HepG2 (cell line): ENCODE measurements around the gene TMEM108. TPM values are rescaled to one million over a fixed set of nuclear protein-coding genes. Genes with fewer than 3 reads are reported as not detected.

Experiments
- ATAC-seq: fragments of 200-7000 bp; cut with Tn5 transposase; 3 replicates; pipeline ENCODE4 v1.9.1; 2020; ENCODE audit warnings: mild to moderate bottlenecking, moderate library complexity
- BruUV-seq: library from RNA; stranded (reverse); fragments of 400-500 nt; replicated peaks from 2 replicates; lab custom pipeline; 2021; lab: Mats Ljungman, UMichigan
- CTCF ChIA-PET: fragments of 300-600 bp; formaldehyde crosslinking; extraction: SDS; loops from one replicate; lab custom pipeline; 2021; ENCODE audit warnings: low total read pairs, inconsistent platforms, low intra/inter-chr PET ratio; lab: Yijun Ruan, JAX
- POLR2A ChIA-PET: fragments of 350-600 bp; sonication (Branson Sonifier 250); formaldehyde crosslinking; loops from one replicate; lab custom pipeline; 2020; ENCODE audit warnings: antibody characterized with exemption, inconsistent platforms; lab: Yijun Ruan, JAX
- DNase-seq: peaks from one replicate; pipeline ENCODE4 v3.0.0-alpha.2; 2015; ENCODE audit warnings: low spot score
- FAIRE-seq: peaks from 3 replicates; lab custom pipeline; 2011; peaks lifted over from hg19 to GRCh38; lab: Jason Lieb, UNC
- H2AFZ ChIP-seq: one replicate; pipeline ENCODE4 v1.6.1; 2011; ENCODE audit warnings: low read length, inconsistent platforms
- H3K27ac ChIP-seq: fragments of 300-600 bp; 3 replicates; pipeline ENCODE4 v1.8.0; 2011; ENCODE audit warnings: mixed run types, mild to moderate bottlenecking, mixed read lengths, low read length, inconsistent platforms; ENCODE audit not compliant: insufficient read depth; ENCODE audit errors: extremely low read length
- H3K27me3 ChIP-seq, 2 experiments: fragments of 200-600 bp in 1 of 2; 2 replicates in 1 of 2; 3 replicates in 1 of 2; pipeline versions ENCODE4 v1.6.0 to v1.8.0; 2011; ENCODE audit warnings: low read length in 2 of 2, mild to moderate bottlenecking in 2 of 2, moderate library complexity in 2 of 2, inconsistent platforms in 1 of 2; ENCODE audit not compliant: insufficient read depth in 2 of 2, control insufficient read depth in 1 of 2
- H3K36me3 ChIP-seq, 2 experiments: fragments of 200-600 bp in 1 of 2; replicated peaks in 1 of 2; 2 replicates in 1 of 2; 3 replicates in 1 of 2; pipeline versions ENCODE4 v1.5.1 to v1.8.0; 2011; ENCODE audit warnings: low read length in 2 of 2, inconsistent platforms in 1 of 2; ENCODE audit not compliant: insufficient read depth in 2 of 2, control insufficient read depth in 1 of 2
- H3K4me1 ChIP-seq: 2 replicates; pipeline ENCODE4 v1.5.1; 2012; ENCODE audit warnings: low read length, inconsistent platforms; ENCODE audit not compliant: insufficient read depth
- H3K4me2 ChIP-seq: 2 replicates; pipeline ENCODE4 v1.6.0; 2011; ENCODE audit warnings: low read depth, low read length, inconsistent platforms
- H3K4me3 ChIP-seq, 3 experiments: fragments of 200-600 bp in 1 of 3; sonication (generic), shearing (Covaris generic) in 1 of 3; replicated peaks in 1 of 3; 2 replicates each; pipeline ENCODE4 v1.5.1; 2011 to 2016; ENCODE audit warnings: low read length in 3 of 3, inconsistent platforms in 2 of 3, low read depth in 2 of 3, mild to moderate bottlenecking in 2 of 3, control low read depth in 1 of 3, mixed read lengths in 1 of 3; ENCODE audit not compliant: insufficient read depth in 1 of 3
- H3K79me2 ChIP-seq: one replicate; pipeline ENCODE4 v1.6.1; 2011; ENCODE audit warnings: low read length, inconsistent platforms; ENCODE audit not compliant: insufficient read depth
- H3K9ac ChIP-seq: 2 replicates; pipeline ENCODE4 v1.6.0; 2011; ENCODE audit warnings: mild to moderate bottlenecking, low read depth, low read length, inconsistent platforms; ENCODE audit not compliant: insufficient read depth
- H3K9me3 ChIP-seq: 2 replicates; pipeline ENCODE4 v1.5.1; 2012; ENCODE audit warnings: mild to moderate bottlenecking, low read length
- H4K20me1 ChIP-seq: 2 replicates; pipeline ENCODE4 v1.6.0; 2011; ENCODE audit warnings: inconsistent platforms, mild to moderate bottlenecking, low read length, moderate library complexity; ENCODE audit not compliant: insufficient read depth
- CC2D1A ChIP-seq: sonication (generic); formaldehyde crosslinking; IDR thresholded peaks from 2 replicates; pipeline ENCODE4 v1.8.1; 2023; ENCODE audit warnings: mild to moderate bottlenecking, missing genetic modification reagents
- ESRRA ChIP-seq: sonication (generic); formaldehyde crosslinking; IDR thresholded peaks from 2 replicates; pipeline ENCODE4 v1.5.1; 2020; ENCODE audit warnings: mild to moderate bottlenecking, low read depth, missing genetic modification reagents
- FOXJ3 ChIP-seq: sonication (generic); formaldehyde crosslinking; IDR thresholded peaks from 2 replicates; pipeline ENCODE4 v1.4.0; 2020; ENCODE audit warnings: missing genetic modification reagents, mild to moderate bottlenecking, borderline replicate concordance
- GTF3A ChIP-seq: sonication (generic); formaldehyde crosslinking; conservative IDR thresholded peaks from 2 replicates; pipeline ENCODE4 v1.4.0; 2020; ENCODE audit warnings: mild to moderate bottlenecking, missing genetic modification reagents
- MIER3 ChIP-seq: IDR thresholded peaks from 2 replicates; pipeline ENCODE4 v1.6.1; 2016; ENCODE audit warnings: missing compliant biosample characterization, borderline replicate concordance
- MXI1 ChIP-seq: IDR thresholded peaks from 3 replicates; pipeline ENCODE4 v1.6.1; 2012; ENCODE audit warnings: low read depth, low read length, inconsistent platforms, borderline replicate concordance
- NR2F6 ChIP-seq, 2 experiments: IDR thresholded peaks; 2 replicates each; pipeline ENCODE4 v1.6.1; 2016; ENCODE audit warnings: antibody characterized with exemption in 1 of 2, mild to moderate bottlenecking in 1 of 2
- PHF5A ChIP-seq: IDR thresholded peaks from one replicate; pipeline ENCODE4 v1.6.1; 2018; ENCODE audit warnings: low read depth, missing genetic modification reagents; ENCODE audit not compliant: unreplicated experiment
- SNAPC5 ChIP-seq: sonication (generic); formaldehyde crosslinking; IDR thresholded peaks from 2 replicates; pipeline ENCODE4 v1.8.1; 2023; ENCODE audit warnings: mild to moderate bottlenecking, missing genetic modification reagents, borderline replicate concordance
- TCF7L2 ChIP-seq: IDR thresholded peaks from 2 replicates; pipeline ENCODE4 v1.6.1; 2011; ENCODE audit warnings: mild to moderate bottlenecking, low read depth, low read length, moderate library complexity
- ZNF12 ChIP-seq: sonication (generic); formaldehyde crosslinking; IDR thresholded peaks from 2 replicates; pipeline ENCODE4 v1.5.0; 2020; ENCODE audit warnings: missing genetic modification reagents
- ZNF431 ChIP-seq: sonication (generic); formaldehyde crosslinking; IDR thresholded peaks from 2 replicates; pipeline ENCODE4 v1.9.0; 2022; ENCODE audit warnings: missing genetic modification reagents, low read depth, mild to moderate bottlenecking, borderline replicate concordance
- ZSCAN21 ChIP-seq: sonication (generic); formaldehyde crosslinking; IDR thresholded peaks from 2 replicates; pipeline ENCODE4 v1.8.0; 2022; ENCODE audit warnings: mild to moderate bottlenecking, missing genetic modification reagents, moderate library complexity, borderline replicate concordance
- WGBS: methylation state at CpG from one replicate; pipeline ENCODE4 v1.1.6; 2017; ENCODE audit warnings: low lambda C conversion rate; 5-methylcytosine and 5-hydroxymethylcytosine counted together
- in situ Hi-C: cut with HindIII; loops from 2 replicates; pipeline ENCODE4 v1.10.0; 2017; ENCODE audit warnings: low pct_unique_long_range_greater_than_20kb; ENCODE audit not compliant: extremely low pct_ligation_motif_present
- intact Hi-C: fragments of 100-400 bp; cut with micrococcal nuclease; formaldehyde crosslinking; loops from one replicate; pipeline ENCODE4 v1.10.0; 2022; ENCODE audit not compliant: unreplicated experiment
- polyA plus RNA-seq, 8 experiments: library from polyadenylated mRNA; depleted of rRNA in 3 of 8; stranded (reverse) in 7 of 8; unstranded in 1 of 8; fragments of >200 nt; fragmentation: Illumina TruSeq in 4 of 8; extraction: Trizol in 4 of 8; gene quantifications; 2 replicates each; pipeline versions ENCODE4 v1.2.1 to v1.2.3, GENCODE V29; 2011 to 2016; ENCODE audit warnings: low read depth in 4 of 8, missing spikeins in 1 of 8, mixed read lengths in 1 of 8; ENCODE audit not compliant: insufficient read depth in 1 of 8
- total RNA-seq, 5 experiments: library from RNA; depleted of rRNA; stranded (reverse); fragments of >200 nt; fragmentation: Illumina TruSeq; extraction: Trizol; gene quantifications; 2 replicates each; pipeline ENCODE4 v1.2.3, GENCODE V29; 2016; ENCODE audit warnings: low read depth in 1 of 5

The TMEM108 gene
- total and polyA plus RNA-seq, 2 of the 13 experiments (the other 11 are each of a cell fraction or from before 2014, with no cell fraction given), result not detected

- no peak for ATAC-seq
- H2AFZ ChIP-seq, result no peak overlapping the region
- H3K79me2 ChIP-seq, result no peaks in the 10 kb centered on the region
- no peak for FAIRE-seq
- no peaks in the 10 kb centered on the region for H3K9me3 ChIP-seq
- H3K4me3 ChIP-seq, result no peak overlapping the region
- H3K4me1 ChIP-seq, result no peaks in the 10 kb centered on the region
- H4K20me1 ChIP-seq, result no peaks in the 10 kb centered on the region
- TF ChIP-seq FOXJ3 (CRISPR knock-in tag) (no peak), GTF3A (CRISPR knock-in tag) (no peak), ESRRA (CRISPR knock-in tag) (no peak), ZNF431 (CRISPR knock-in tag) (no peak), PHF5A (CRISPR knock-in tag) (no peak)
- TF ChIP-seq, all 625 proteins: peak for 0
- no peak overlapping the region for H3K4me2 ChIP-seq
- no peaks in the 10 kb centered on the region for H3K36me3 ChIP-seq
- BruUV-seq, result no TSS peak
- H3K27me3 ChIP-seq, result no peaks in the 10 kb centered on the region
- no peak for DNase-seq
- ChIA-PET POLR2A (no interaction called here), CTCF (no interaction called here)
- no peak overlapping the region for H3K27ac ChIP-seq
- in situ Hi-C loops, result no loop called here
- WGBS, result 9% methylated on average over 1 of the region's 1 CpG
- intact Hi-C loops, result no loop called here
- no peak overlapping the region for H3K9ac ChIP-seq
These were observed 220.2 kb downstream of the TMEM108 start for GRCh38 chr3:133258358-133258757.

GRCh38 chr3:133259767-133260166, 221.6 kb downstream of the TMEM108 start:
- no peak for FAIRE-seq
- no peaks in the 10 kb centered on the region for H3K4me1 ChIP-seq
- no peak for TF ChIP-seq ZSCAN21 (CRISPR knock-in tag)
- no peak for TF ChIP-seq NR2F6 (IDR thresholded peaks at IDR 0.05)
- TF ChIP-seq NR2F6 (CRISPR knock-in tag; IDR thresholded peaks at IDR 0.05), result no peak
- no peak for TF ChIP-seq MIER3
- no peak for TF ChIP-seq SNAPC5 (CRISPR knock-in tag)
- no peak for TF ChIP-seq MXI1
- no peak for TF ChIP-seq CC2D1A (CRISPR knock-in tag)
- no peak for TF ChIP-seq ZNF12 (CRISPR knock-in tag)
- TF ChIP-seq TCF7L2, result no peak
- intact Hi-C loops (no loop called here), in situ Hi-C loops (no loop called here)
- DNase-seq, result no peak
- no peaks in the 10 kb centered on the region for H3K27me3 ChIP-seq
- no peaks in the 10 kb centered on the region for H3K79me2 ChIP-seq
- POLR2A ChIA-PET, result no interaction called here
- ATAC-seq, result no peak
- 2% methylated on average over 4 of the region's 4 CpGs for WGBS
- no peaks in the 10 kb centered on the region for H4K20me1 ChIP-seq
- no peak overlapping the region for H3K4me3 ChIP-seq
- BruUV-seq, result no TSS peak
- no peak overlapping the region for H3K4me2 ChIP-seq
- CTCF ChIA-PET, result no interaction called here
- no peaks in the 10 kb centered on the region for H3K9me3 ChIP-seq
- no peaks in the 10 kb centered on the region for H3K36me3 ChIP-seq
- no peak overlapping the region for H3K9ac ChIP-seq
- H2AFZ ChIP-seq, result no peak overlapping the region
- no peak overlapping the region for H3K27ac ChIP-seq
